ENCODE data around the gene GRAMD1B.

The GRAMD1B gene

DNA sequence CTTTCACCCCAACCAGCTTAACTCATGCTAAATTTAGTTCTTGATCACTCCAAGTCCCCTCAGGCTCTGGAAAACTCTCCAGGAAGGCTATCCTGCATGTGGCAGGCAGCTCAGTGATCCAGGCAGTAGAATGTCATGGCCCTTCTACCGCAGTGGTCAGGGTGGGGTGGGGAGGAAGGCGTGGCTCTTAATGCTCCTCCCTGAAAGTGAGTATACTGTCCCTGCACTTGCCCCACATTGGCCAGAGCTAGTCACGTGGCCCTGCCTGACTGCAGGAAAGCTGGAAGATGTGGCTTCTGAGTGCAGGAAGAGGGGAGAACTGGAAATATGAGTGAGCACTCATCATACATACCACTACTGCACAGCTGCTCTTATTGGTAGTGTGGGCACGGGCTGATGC, 102.1 kb downstream of the GRAMD1B start:
- DNase-seq (ENCODE audit: low read depth in 2 of 2): no peak

- DNase-seq (ENCODE audit: low read depth in 2 of 2): no peak
Observed at GRCh38 chr11:123535401-123535800, 105.3 kb downstream of the GRAMD1B start.

DNA sequence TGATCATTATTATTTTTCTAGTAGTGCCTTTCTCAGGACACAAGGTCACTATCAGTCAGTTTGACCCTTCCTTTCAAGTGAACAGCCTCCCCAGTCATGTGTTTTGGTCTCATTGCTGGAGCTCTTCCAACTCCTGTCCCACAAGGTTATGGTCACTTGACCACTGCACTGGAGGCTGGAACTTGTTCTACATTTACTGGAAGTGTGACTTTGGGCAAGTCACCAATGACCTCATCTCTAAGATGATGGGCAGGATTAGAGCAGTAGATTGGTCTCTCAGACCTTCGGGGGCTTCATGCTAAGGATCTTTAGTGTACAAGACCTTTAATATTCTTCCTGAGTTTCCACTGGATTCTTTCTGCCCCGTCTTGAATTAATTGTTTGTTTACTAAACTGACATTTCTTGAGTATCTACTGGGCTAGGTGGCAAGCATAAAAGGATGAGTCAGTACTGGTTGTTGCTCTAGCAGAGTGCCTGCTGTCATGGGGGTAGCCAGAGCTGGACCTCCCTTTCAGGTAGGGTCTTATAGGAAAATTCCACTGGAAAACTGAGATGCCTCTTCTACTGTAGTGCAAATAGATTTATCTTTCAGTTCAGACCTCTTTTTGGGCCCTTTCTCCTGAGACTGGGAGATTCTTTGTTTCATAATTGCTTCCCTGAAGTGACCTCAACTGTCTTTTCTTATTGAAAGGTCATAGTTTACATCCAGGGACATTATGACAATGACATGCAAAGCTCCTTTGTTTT, 106.8 kb downstream of the GRAMD1B start:
- DNase-seq (ENCODE audit: low read depth in 2 of 2): no peak

DNA sequence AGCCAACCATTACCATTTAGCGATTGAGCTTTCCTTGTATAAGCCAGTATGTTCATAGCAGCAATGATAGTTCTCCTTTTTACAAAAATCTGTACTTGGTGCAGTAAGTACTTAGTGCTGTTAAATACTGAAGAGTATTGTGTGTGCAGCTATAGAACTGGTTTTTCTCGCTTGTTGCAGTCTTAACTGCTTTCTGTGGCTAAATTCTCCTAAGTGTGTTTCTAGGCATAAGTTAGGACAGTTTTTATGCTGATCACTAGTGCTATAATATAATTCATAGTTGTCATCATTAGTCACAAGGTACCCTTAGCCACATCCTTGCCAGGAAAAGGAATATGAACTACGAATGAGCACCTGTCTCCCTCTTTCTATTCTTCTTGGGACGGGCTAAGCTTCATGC, 107.7 kb downstream of the GRAMD1B start:
- DNase-seq (ENCODE audit: low read depth in 2 of 2): no peak

GRCh38 chr11:123543797-123544196, 113.7 kb downstream of the GRAMD1B start:
- no peak for DNase-seq (ENCODE audit: low read depth in 2 of 2)

DNA sequence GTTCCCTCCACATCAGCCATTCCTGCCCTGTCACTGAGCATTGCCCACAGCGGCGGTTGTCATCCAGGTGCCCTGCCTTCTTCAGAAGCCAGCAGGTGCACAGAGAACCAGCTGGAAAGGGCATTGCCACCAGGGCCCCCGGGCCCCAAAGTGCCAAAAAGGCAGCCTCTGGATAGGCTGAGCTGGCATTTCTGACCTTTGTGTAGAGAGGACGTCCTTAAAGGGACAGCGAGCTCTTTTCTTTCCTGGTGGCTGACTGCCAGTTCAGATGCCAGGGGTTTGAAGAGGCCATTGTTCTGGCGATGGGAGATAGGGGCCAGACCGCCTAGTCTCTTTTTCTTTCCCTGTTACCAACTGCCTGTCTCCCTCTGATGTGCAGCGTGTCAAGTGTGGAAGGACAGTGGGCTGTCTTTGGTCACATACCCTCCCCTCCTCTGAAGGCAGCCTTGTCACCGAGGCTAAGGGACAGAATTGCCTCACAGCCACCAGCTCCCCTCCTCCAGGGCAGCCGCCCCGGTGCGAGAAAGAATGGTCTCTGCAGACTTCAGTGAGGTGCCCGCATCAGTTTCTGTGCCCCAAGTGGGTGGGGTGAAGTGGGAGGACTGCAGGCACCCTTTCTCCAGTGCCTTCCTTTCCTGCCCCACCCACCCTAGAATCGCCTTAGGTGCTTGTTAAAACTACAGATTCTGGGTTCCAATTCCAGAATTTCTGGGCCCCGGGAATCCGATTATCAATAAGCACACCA, 114.7 kb downstream of the GRAMD1B start:
- DNase-seq (ENCODE audit: low read depth in 2 of 2): no peak

DNA sequence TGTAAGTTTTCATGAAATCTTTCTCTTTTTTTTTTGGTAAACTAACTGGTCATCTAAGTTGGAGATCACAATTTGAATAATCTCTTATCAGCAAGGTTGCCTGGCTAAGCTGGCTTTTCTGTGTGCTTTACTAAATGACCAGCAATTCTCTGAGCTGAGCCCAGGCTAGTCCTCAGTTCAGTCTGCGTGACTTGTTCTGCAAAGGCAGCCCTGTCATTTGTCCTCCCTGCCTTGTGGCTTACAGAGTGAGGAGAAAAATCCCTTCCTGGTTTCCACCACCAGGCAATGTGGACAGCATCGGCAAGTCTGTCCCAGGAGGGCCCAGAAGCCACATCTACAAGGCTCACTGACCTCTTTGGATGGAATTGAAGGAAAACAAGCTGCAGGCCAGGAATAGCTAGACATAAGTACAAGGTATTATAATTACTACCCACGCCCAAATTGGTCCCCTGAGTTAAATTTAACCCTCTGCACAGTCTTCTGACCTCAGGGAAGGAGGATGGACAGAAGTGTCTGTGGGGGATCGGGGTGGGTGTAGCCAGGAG, 115.7 kb downstream of the GRAMD1B start:
- DNase-seq (ENCODE audit: low read depth in 2 of 2): no peak

DNA sequence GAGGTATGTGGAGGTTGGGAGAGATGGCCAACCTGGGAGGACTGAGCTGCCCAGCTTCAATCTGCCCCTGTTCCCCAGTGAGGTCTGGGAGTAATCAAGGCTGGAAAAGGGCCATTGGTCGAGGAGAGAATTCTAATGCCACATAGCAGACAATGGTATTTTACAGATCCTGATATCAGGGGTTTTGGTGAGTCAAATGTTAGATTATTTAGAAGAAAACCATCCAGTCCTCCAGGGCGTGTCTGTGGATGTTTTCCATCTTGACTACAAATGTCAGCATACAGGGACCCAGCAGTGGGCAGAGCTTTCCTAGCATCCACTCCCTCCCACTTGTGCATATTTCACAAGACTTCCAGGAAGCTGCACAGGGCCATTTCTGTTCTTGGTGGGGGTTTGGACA, 116.4 kb downstream of the GRAMD1B start:
- DNase-seq (ENCODE audit: low read depth in 2 of 2): no peak

DNA sequence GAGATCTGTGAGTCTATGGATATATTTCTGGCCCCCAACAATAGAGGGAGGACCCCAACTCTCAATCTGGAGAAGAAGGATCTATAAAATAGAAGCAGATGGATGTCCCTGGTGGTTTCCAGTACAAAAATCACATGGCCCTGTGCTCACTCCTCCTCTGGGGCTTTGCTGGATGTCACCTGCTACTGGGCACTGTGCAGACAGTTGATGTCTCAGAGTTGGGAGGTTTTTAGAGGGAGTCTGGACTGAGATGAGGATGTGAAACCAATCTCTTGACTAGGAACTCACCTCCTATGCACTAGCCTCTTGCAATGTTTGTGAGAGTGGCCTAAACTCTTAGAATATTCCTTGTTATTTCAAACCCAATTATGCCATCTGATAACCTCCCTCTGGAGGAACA, 117.1 kb downstream of the GRAMD1B start:
- no peak for DNase-seq (ENCODE audit: low read depth in 2 of 2)

- no peak for DNase-seq (ENCODE audit: low read depth in 2 of 2)
Observed at GRCh38 chr11:123548774-123549173, 118.7 kb downstream of the GRAMD1B start.

DNA sequence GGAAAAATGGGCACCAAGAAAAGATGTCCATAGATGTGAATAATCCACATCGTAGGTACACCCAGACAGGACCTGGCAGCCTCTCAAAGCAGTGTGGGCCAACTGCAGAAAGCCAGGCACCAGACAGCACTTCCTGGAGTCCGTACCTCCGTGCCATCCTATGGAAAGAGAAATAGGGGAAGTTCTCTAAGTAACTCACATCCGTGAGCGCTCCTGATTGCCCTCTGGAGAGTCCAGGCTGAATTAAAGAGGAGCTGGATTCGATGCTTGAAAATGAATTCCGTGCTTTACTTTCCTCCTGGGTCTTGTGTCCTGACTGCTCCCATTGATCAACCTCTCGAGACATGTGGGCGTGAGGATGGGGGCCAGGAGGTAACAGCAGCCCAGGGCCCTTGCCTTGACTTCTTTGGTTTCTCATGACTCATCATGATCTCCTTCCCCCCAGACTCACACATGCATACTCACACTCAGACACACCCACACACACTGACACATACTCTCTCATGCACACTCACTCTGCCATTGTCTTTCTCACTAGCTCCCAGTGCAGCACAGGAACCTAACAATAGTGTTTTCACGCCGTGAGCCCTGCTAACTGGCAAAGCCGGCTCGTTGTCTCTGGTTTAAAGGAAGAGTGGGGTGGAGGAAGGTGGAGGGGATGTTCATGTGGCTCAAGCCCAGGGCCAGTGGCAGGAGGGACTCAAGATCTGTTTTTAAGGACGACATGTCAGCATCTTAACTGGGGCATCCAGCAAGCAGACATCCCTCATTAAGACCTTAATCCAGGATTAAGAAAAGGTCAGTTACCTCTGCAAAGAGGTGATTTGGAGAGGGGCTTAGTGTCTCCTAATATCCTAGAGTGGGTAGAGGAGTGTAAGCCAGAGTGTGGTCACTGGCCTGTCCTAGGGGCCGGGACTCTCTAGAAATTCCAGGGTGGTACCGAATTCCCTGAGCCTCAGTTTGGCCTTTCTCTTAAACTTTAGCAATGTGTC, 120.2 kb downstream of the GRAMD1B start:
- DNase-seq (ENCODE audit: low read depth in 2 of 2): no peak

DNA sequence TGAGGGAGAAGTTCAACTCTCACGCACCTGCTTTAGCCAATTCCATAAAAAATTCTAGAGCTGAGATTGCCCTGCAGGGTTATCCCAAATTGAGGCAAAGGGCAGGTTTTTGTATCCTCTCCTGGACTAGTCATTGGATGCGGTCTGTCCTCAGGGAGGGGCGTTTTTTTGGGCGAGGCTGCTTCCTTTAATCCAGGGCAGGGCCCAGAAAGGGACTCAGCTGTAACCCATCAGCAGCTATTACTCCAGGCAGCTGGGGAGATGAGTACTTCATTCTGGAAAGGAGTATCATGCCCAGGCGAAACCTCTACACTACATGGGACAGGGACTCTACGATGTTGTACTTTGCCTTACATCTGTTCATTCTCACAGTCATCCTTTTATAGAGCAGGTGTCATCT, 121.0 kb downstream of the GRAMD1B start:
- DNase-seq (ENCODE audit: low read depth in 2 of 2): no peak

GRCh38 chr11:123556633-123557032, 126.6 kb downstream of the GRAMD1B start:
- no peak for DNase-seq (ENCODE audit: low read depth in 2 of 2)

GRCh38 chr11:123558536-123559315, 128.7 kb downstream of the GRAMD1B start:
- no peak for DNase-seq (ENCODE audit: low read depth in 2 of 2)

DNA sequence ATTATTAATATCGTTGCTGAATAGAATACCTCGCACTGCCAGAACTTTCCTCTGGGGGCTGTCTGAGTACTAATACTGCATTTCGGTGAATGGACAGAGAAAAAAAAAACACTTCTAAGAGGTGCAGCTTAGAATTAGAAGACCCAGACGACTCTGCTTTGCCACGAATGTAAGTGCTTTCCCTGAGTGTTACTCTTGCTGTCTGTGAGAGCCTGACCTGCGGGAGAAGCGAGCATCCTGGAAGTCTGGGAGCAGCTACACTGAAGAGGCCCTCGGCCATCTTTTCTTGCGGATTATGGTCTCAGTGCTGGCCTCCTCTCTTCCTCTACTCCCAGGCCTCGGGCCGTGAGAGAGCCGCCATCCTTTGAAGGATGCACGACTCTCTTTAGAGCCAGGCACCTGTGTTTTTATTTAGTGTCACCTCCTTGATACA, 129.5 kb downstream of the GRAMD1B start:
- DNase-seq (ENCODE audit: low read depth in 2 of 2): no peak

DNA sequence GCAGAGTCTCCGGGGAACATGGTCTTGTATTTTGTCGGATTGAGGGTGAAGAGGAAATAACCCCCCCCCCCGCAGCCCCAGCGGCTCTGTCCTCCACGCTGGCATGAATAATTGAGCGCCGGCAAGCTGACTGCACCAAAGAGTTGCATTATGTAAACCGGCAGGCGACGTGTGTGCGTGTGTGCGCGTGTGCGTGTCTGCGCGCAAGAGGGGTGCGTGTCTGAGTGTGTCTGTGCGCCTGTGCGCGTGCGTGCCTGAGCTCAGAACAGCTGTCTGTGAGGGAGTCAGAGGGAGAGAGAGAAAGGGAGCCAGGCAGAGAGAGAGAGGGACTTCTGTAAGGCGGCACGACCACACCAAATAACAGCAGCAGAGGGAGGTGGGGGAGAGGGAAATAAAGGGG, 129.9 kb downstream of the GRAMD1B start:
- no peak for DNase-seq (ENCODE audit: low read depth in 2 of 2)

DNA sequence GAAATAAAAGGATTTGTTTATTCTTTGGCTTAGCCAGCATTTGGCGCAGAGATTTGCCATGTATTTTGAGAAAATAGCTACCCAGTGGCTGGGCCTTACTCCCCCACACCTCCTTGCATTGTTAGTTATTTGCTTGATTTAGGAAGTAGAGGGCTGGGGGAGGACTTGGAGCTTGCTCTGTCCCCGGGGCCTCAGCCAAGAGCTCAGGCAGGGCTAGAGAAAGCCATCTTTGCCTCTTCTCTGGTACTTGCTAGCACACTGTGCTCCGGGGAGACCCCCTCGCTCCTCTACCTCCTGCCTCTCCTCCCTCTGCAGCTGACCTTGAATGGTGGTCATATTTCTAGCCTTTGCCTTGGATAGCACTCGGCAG, 131.3 kb downstream of the GRAMD1B start:
- no peak for DNase-seq (ENCODE audit: low read depth in 2 of 2)

- DNase-seq (ENCODE audit: low read depth in 2 of 2): no peak
Observed at GRCh38 chr11:123562158-123562557, 132.1 kb downstream of the GRAMD1B start.

GRCh38 chr11:123562829-123563228, 132.8 kb downstream of the GRAMD1B start:
- DNase-seq (ENCODE audit: low read depth in 2 of 2): no peak

- DNase-seq (ENCODE audit: low read depth in 2 of 2): no peak
Observed at GRCh38 chr11:123564221-123564620, 134.2 kb downstream of the GRAMD1B start.

- no peak for DNase-seq (ENCODE audit: low read depth in 2 of 2)
Observed at GRCh38 chr11:123566852-123567251, 136.8 kb downstream of the GRAMD1B start.
